Kasumi-1 (cell line): ENCODE data around the gene ORM2.
"Not testable (repeated sequence)": the region's sequence is repeated elsewhere in the genome, so short reads cannot be mapped to it uniquely, and the experiment has no call there.

Source experiments
- DNase-seq, 2 experiments: peaks; one replicate each; lab custom pipeline; 2025; lab: John Stamatoyannopoulos, UW

The ORM2 gene

GRCh38 chr9:114329625-114330022, at the start of gene ORM2:
Gene ORM2, plus strand, starts transcription at chr9:114329869. Its CDS starts 36 bp downstream, at chr9:114329905.
- not testable (repeated sequence) for DNase-seq

GRCh38 chr9:114280636-114281472, 48.8 kb upstream of the ORM2 start:
- DNase-seq, result no peak

- DNase-seq, result no peak
Observed at GRCh38 chr9:114281473-114282103, 48.1 kb upstream of the ORM2 start.

- no peak for DNase-seq
Observed at GRCh38 chr9:114282104-114282485, 47.6 kb upstream of the ORM2 start.

- no peak for DNase-seq
Observed at GRCh38 chr9:114282507-114282906, 47.2 kb upstream of the ORM2 start.

- no peak for DNase-seq
Observed at GRCh38 chr9:114282926-114283325, 46.7 kb upstream of the ORM2 start.

- no peak for DNase-seq
Observed at GRCh38 chr9:114283551-114284111, 46.0 kb upstream of the ORM2 start.

- no peak for DNase-seq
Observed at GRCh38 chr9:114284316-114285060, 45.2 kb upstream of the ORM2 start.

- no peak for DNase-seq
Observed at GRCh38 chr9:114285166-114285867, 44.4 kb upstream of the ORM2 start.

GRCh38 chr9:114286146-114286679, 43.5 kb upstream of the ORM2 start:
- no peak for DNase-seq

GRCh38 chr9:114287001-114287762, 42.5 kb upstream of the ORM2 start:
- no peak for DNase-seq

- DNase-seq, result no peak
Observed at GRCh38 chr9:114287763-114288192, 41.9 kb upstream of the ORM2 start.

- no peak for DNase-seq
Observed at GRCh38 chr9:114288193-114289091, 41.2 kb upstream of the ORM2 start.

- no peak for DNase-seq
Observed at GRCh38 chr9:114289106-114289505, 40.6 kb upstream of the ORM2 start.

- DNase-seq, result no peak
Observed at GRCh38 chr9:114289571-114290481, 39.8 kb upstream of the ORM2 start.

GRCh38 chr9:114290561-114290986, 39.1 kb upstream of the ORM2 start:
- no peak for DNase-seq

GRCh38 chr9:114291064-114291474, 38.6 kb upstream of the ORM2 start:
- peak; percentile 44 to 63 for DNase-seq

- no peak for DNase-seq
Observed at GRCh38 chr9:114291886-114292590, 37.6 kb upstream of the ORM2 start.
